Loucy (cell line): ENCODE results near the gene SPHK2.
A peak's percentile ranks its signal among the peaks of the same experiment; 100 is the strongest.

Source experiments
- H2AFZ ChIP-seq: fragments of 200-600 bp; sonication (generic); 2 replicates; pipeline ENCODE4 v1.6.0; 2016; ENCODE audit warnings: antibody characterized with exemption, mild to moderate bottlenecking, low read length, moderate library complexity
- H3F3A ChIP-seq: fragments of 200-600 bp; 2 replicates; pipeline ENCODE4 v1.6.0; 2016; ENCODE audit warnings: antibody characterized with exemption, low read depth, mild to moderate bottlenecking
- H3K27me3 ChIP-seq: fragments of 200-600 bp; sonication (generic); 2 replicates; pipeline ENCODE4 v1.6.1; 2014; ENCODE audit warnings: low read length, mild to moderate bottlenecking; ENCODE audit not compliant: insufficient read depth, poor library complexity, severe bottlenecking
- H3K36me3 ChIP-seq: fragments of 200-600 bp; sonication (generic); 2 replicates; pipeline ENCODE4 v1.6.1; 2016; ENCODE audit warnings: low read length; ENCODE audit not compliant: insufficient read depth
- H3K4me1 ChIP-seq: fragments of 200-600 bp; sonication (generic); 2 replicates; pipeline ENCODE4 v1.5.1; 2014; ENCODE audit warnings: low read length, mild to moderate bottlenecking; ENCODE audit not compliant: insufficient read depth, poor library complexity, severe bottlenecking
- H3K4me2 ChIP-seq: fragments of 200-600 bp; sonication (generic); 2 replicates; pipeline ENCODE4 v1.6.0; 2014; ENCODE audit warnings: antibody characterized with exemption, low read length, low read depth, mild to moderate bottlenecking; ENCODE audit not compliant: poor library complexity, severe bottlenecking
- H3K4me3 ChIP-seq: fragments of 200-600 bp; sonication (generic); 2 replicates; pipeline ENCODE4 v1.5.1; 2014; ENCODE audit warnings: low read length, mild to moderate bottlenecking, mixed read lengths; ENCODE audit not compliant: poor library complexity, severe bottlenecking
- H3K79me2 ChIP-seq: fragments of 200-600 bp; sonication (generic); 2 replicates; pipeline ENCODE4 v1.6.1; 2014; ENCODE audit warnings: low read length; ENCODE audit not compliant: insufficient read depth
- H3K9ac ChIP-seq: fragments of 200-600 bp; sonication (generic); 2 replicates; pipeline ENCODE4 v1.6.0; 2014; ENCODE audit warnings: mild to moderate bottlenecking, low read depth, low read length, moderate library complexity; ENCODE audit not compliant: poor library complexity, severe bottlenecking
- H3K9me2 ChIP-seq: fragments of 200-600 bp; sonication (generic); replicated peaks from 2 replicates; pipeline ENCODE4 v1.6.1; 2016; ENCODE audit warnings: low read depth, low read length, mixed read lengths
- H3K9me3 ChIP-seq: fragments of 200-600 bp; sonication (generic); 2 replicates; pipeline ENCODE4 v1.6.1; 2014; ENCODE audit warnings: mild to moderate bottlenecking, antibody characterized with exemption, low read length, low read depth; ENCODE audit not compliant: insufficient read depth
- H4K20me1 ChIP-seq: fragments of 200-600 bp; sonication (generic); 2 replicates; pipeline ENCODE4 v1.6.0; 2014; ENCODE audit warnings: antibody characterized with exemption, low read length, mild to moderate bottlenecking; ENCODE audit not compliant: insufficient read depth, poor library complexity, severe bottlenecking
- CTCF ChIP-seq: fragments of 200-600 bp; sonication (generic); conservative IDR thresholded peaks from 2 replicates; pipeline ENCODE4 v1.5.1; 2014; ENCODE audit warnings: mild to moderate bottlenecking, antibody characterized with exemption, low read length
- EZH2phosphoT487 ChIP-seq: fragments of 200-600 bp; IDR thresholded peaks from 2 replicates; pipeline ENCODE4 v1.6.1; 2018; ENCODE audit warnings: antibody characterized with exemption, mild to moderate bottlenecking, moderate library complexity, borderline replicate concordance

Gene SPHK2

GRCh38 chr19:48617146-48617937 lies 2.0 kb upstream of the SPHK2 start:
- Histone ChIP-seq H3K4me2 (peak overlapping the region; percentile 98), H3K9me3 (no peaks in the 10 kb centered on the region), H3K79me2 (peaks cover 62% of the 10 kb centered on the region), H3K4me3 (peak overlapping the region; percentile 100), H3K36me3 (peaks cover 36% of the 10 kb centered on the region; the same call in 1 of the 2 replicates), H3K9ac (peak overlapping the region; percentile 100), H2AFZ (no peak overlapping the region), H3F3A (no peaks in the 10 kb centered on the region), H4K20me1 (peaks cover 44% of the 10 kb centered on the region), H3K27me3 (peaks cover 8% of the 10 kb centered on the region), H3K4me1 (peaks cover 27% of the 10 kb centered on the region), H3K9me2 (no peaks in the 10 kb centered on the region)
- no peak for TF ChIP-seq CTCF
- no peak for TF ChIP-seq EZH2phosphoT487

- Histone ChIP-seq H3K79me2 (peaks cover 62% of the 10 kb centered on the region), H3K4me1 (peaks cover 31% of the 10 kb centered on the region), H3K9me3 (no peaks in the 10 kb centered on the region), H3K27me3 (peaks cover 8% of the 10 kb centered on the region), H3K36me3 (peaks cover 36% of the 10 kb centered on the region; the same call in 1 of the 2 replicates), H4K20me1 (peaks cover 44% of the 10 kb centered on the region), H3F3A (no peaks in the 10 kb centered on the region), H3K9ac (peak overlapping the region; percentile 100), H3K9me2 (no peaks in the 10 kb centered on the region), H3K4me3 (peak overlapping the region; percentile 100), H3K4me2 (peak overlapping the region; percentile 98), H2AFZ (0 out of 2 replicates have a peak overlapping the region, but pooled peaks have one; percentile 32)
- TF ChIP-seq EZH2phosphoT487, result no peak
- no peak for TF ChIP-seq CTCF
Observed at GRCh38 chr19:48618278-48618915, 909 bp upstream of the SPHK2 start.

- Histone ChIP-seq H3F3A (no peaks in the 10 kb centered on the region), H4K20me1 (peaks cover 42% of the 10 kb centered on the region), H3K4me2 (peak overlapping the region; percentile 88), H3K9me3 (no peaks in the 10 kb centered on the region), H2AFZ (peak overlapping the region; percentile 61), H3K4me3 (peak overlapping the region; percentile 90), H3K4me1 (peaks cover 42% of the 10 kb centered on the region), H3K9me2 (no peaks in the 10 kb centered on the region), H3K36me3 (peaks cover 31% of the 10 kb centered on the region; the same call in 1 of the 2 replicates), H3K79me2 (peaks cover 60% of the 10 kb centered on the region), H3K9ac (peak overlapping the region; percentile 92), H3K27me3 (peaks cover 8% of the 10 kb centered on the region)
- TF ChIP-seq EZH2phosphoT487 (no peak), CTCF (no peak; the same call in 1 of the 2 replicates)
Observed at GRCh38 chr19:48619692-48620585, 633 bp downstream of the SPHK2 start.
